Smooth muscle cell of trachea (primary cell): Measurements from ENCODE around the gene P2RX4. TPM values are rescaled to one million over a fixed set of nuclear protein-coding genes. Genes with fewer than 3 reads are reported as not detected.

Experiments used
- total RNA-seq: library from RNA; depleted of rRNA; stranded (reverse); fragments of >200 nt; gene quantifications from 2 replicates; pipeline ENCODE4 v1.2.1, GENCODE V29; 2014

The P2RX4 gene
- total RNA-seq = 14.7 and 24.9 TPM in 2 replicates

GRCh38 chr12:121209624-121210572 lies at the start of gene P2RX4:
P2RX4 (plus strand) TSS chr12:121210129; CDS start chr12:121210165, 36 bp downstream.

Other genes starting within 250 kb of the P2RX4 start
- gene HNF1A, start 231.6 kb upstream of the P2RX4 start, total RNA-seq = not detected in 2 replicates
- 13.8 and 14.2 TPM in 2 replicates for gene C12orf43, start 193.6 kb upstream of the P2RX4 start, total RNA-seq
- gene OASL, start 170.9 kb upstream of the P2RX4 start, total RNA-seq = 0.15 and 0.33 TPM in 2 replicates
- gene P2RX7, start 77.3 kb upstream of the P2RX4 start, total RNA-seq = 3.8 and 4.6 TPM in 2 replicates
- 20.1 and 25.0 TPM in 2 replicates for gene CAMKK2, start 86.6 kb downstream of the P2RX4 start, total RNA-seq
- gene ANAPC5, start 142.3 kb downstream of the P2RX4 start, total RNA-seq = 139 and 167 TPM in 2 replicates
- gene RNF34, start 190.0 kb downstream of the P2RX4 start, total RNA-seq = 47.5 and 50.2 TPM in 2 replicates